LoVo (cell line): Measurements from ENCODE around the gene SMIM28.
"Not testable (repeated sequence)": the region's sequence is repeated elsewhere in the genome, so short reads cannot be mapped to it uniquely, and the experiment has no call there.

Experiments used
- DNase-seq: peaks from one replicate; pipeline ENCODE4 v3.0.0-alpha.2; 2016; ENCODE audit warnings: low spot score

SMIM28 gene

DNA sequence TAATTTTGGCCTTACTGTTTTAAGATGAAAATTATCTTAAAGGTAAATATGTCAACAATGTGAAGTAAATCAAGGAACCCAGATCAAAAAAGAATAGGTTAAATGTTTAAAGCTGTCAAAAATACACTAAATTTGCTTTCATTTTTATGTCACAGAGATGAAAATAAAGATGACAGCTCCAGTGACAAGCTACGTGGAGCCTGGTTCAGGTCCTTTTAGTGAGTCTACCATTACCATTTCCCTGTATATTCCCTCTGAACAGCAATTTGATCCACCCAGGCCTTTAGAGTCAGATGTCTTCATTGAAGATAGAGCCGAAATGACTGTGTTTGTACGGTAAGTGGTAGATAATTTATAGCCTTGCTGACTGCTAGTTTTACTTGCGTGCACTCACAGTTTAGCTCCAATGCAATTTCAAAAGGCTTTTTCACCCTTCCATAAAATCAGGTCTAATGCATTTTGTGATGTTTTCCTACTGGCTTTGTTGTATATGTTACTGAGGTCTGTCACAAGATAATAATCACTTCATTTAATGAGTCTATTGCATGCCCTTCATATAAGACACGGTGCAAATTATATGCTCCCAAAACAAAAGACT is 28.2 kb downstream of the SMIM28 start:
- DNase-seq, result no peak

GRCh38 chr6:138406443-138406842 is 28.7 kb downstream of the SMIM28 start:
- DNase-seq, result no peak

DNA sequence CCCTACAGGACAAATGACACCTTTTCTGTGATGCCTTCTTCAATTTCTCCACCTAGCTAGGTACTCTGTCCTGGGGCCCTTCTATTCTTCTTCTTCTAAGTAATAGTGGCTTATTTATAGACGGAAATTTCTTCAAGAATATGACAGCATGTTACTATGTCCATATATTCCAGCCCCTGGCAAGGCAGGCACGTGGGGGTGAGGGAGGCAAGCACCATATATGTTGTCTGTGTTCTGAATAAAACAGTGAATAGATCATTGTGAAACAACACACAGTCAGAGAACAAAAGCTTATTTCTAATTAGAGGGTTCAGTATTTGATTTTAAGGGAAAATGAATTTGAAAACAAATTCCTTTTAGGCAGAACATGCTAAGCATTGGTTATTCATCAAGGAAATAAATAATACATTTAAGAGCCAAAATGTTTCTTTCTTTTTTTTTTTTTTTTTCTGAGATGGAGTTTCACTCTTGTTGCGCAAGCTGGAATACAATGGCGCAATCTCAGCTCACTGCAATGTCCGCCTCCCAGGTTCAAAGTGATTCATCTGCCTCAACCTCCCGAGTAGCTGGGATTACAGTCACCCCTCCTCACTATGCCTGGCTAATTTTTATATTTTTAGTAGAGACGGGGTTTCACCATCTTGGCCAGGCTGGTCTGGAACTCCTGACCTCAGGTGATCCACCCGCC is 32.5 kb downstream of the SMIM28 start:
- no peak for DNase-seq

DNA sequence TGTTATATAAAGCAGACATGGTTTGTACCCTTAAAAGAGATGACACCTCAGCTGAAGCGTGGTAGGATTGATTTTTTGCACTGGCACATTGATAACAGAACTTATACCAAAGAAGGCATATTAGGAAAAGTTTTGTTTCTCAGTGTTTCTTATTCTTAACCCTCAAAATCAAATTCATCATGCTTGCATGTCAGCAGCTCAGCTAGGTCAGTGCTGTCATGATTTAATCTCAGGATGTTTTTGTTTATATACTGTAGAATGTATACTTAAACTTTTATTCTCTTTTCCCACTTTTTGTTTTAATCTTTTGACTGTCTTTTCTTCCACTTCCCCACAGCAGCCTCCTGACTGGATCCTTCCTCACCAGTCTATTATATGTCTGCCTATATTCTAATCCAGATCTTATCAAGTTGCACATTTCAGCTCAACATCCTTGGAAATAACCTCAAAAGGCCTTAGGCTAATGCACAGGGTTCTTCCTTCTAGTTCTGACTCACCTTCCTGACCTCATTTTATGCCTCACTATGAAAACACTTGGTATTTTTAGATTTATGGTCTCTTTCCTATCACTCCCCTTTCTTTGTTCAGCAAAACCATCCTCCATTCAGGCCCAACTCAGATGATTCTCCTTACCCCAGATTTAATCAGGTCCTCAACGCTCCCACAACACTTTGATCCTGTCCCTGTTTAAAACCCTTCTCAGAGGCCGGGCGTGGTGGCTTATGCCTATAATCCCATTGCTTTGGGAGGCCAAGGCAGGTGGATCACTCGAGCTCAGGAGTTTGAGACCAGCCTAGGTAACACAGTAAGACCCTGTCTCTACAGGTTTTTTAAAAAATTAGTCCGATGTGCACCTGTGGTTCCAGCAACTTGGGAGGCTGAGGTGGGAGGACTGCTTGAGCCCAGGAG is 33.5 kb downstream of the SMIM28 start:
- DNase-seq, result peak; percentile 60

DNA sequence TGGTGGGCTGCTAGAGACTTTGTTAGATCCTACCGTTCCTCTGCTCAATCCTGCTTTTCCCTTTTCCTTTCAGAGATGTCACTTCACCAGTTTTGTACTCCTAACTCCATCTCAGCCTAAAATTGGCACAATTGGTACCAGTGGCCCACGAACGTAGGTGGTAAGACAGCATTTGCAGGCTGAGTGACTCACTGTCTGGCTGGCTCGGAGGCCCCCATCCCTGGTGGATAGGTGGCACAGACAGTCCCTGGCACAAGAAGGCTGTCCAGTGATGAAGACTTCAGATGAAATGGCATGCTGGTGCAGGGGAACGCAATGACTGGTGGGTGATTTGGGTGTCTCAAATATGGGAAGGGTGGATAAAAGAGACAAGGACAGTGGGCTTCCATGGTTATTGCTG is 37.4 kb downstream of the SMIM28 start:
- DNase-seq, result no peak

DNA sequence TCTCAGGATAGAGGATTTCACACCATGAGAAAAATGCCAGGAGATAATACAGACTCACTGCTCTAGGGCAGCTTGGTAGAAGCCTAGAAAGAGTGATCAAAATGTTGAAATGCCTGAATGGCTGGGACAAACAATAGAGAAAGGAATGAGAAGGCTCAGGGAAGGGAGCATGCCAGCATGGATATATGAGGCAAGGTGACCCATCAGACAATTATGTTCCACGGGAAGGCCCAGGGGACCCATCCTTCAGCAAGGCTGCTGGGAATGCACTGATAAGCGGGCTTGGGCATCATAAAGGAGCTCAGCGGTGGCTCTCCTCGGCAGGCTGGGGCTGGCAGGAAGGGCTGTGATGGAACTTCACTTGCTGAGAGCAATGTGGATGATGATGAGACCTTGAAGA is 38.5 kb downstream of the SMIM28 start:
- no peak for DNase-seq

DNA sequence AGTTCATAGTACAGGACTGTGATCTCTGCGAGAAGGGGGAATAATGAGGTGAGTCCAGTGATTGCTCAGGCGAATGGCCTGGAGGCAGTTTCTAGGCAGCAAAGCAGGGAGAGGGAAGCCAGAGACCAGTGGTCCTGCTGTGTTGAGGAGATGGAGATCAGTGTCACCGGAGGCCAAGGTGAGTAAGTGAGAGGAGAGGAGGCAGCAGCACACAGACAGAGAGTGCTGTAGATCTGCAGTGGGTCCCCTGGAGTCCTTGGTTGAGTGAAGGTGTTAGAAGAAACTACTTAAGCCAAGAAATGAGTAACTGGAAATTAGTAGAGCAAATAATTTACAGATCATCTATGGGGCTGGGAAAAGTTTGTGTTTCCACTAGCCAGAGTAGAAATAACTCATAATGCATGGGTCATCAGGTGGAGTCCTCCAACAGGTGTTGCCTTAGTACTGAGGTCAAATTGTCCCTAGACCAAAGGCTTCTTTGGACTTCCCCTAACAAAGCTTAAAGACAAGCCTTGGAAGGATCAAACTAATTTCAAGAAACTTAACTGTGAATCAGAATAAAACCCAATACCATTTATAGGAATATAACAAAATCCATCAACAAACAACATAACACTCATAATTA is 39.9 kb downstream of the SMIM28 start:
- DNase-seq, result no peak

DNA sequence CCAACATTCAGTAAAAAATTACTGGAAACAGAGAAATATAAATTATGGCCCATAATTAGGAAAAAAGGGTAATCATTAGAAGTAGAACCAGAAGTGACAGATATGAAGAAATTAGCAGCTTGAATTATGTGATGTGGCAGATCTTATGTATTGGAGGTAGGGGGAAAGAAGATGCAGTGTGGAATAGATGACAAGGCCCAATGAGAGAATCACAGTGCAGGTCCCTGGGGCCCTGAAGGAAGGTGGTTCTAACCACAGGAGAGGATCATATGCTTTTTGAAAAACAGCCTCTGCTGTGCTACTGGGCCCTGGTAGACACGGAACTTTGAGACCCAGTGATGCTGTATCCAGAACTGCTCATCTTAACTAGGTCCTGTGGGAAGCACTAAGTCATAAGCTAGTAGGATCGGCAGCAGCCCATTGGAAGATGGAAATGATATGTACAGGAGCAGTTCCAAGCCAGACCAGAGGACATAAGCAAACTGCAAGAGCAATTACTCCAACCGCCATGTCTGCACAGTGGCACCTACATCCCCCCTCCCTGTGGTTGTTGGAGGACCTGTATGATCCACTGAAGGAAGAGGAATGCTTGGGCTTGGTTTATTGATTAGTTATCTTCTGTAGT is 40.5 kb downstream of the SMIM28 start:
- no peak for DNase-seq

GRCh38 chr6:138419766-138420165 is 42.1 kb downstream of the SMIM28 start:
- no peak for DNase-seq

GRCh38 chr6:138420356-138420755 is 42.7 kb downstream of the SMIM28 start:
- DNase-seq, result no peak

- DNase-seq, result no peak
These were observed 43.4 kb downstream of the SMIM28 start for GRCh38 chr6:138421089-138421488.

GRCh38 chr6:138421608-138422007 is 43.9 kb downstream of the SMIM28 start:
- DNase-seq, result no peak

DNA sequence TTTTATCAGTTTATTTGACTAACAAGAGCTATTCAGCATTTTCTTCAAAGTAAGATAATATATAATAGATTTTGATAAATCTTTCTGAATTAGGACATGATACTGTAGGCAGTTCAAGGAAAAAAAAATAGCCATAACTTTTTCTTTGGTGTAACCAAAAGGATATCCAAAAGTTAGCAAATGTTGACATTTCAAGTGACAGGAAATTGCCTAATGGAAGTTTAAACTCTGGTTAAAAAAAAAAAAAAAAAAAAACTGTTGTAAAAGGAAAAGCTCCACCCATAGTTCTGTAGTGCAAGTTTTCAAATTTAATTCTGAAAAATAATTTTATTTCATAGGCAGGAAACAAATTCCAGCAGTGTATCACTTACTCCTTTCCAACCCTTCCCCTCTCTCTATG is 45.2 kb downstream of the SMIM28 start:
- DNase-seq, result no peak

- no peak for DNase-seq
These were observed 46.5 kb downstream of the SMIM28 start for GRCh38 chr6:138424004-138424904.

GRCh38 chr6:138425256-138425655 is 47.6 kb downstream of the SMIM28 start:
- DNase-seq, result not testable (repeated sequence)

GRCh38 chr6:138426500-138427123 is 48.9 kb downstream of the SMIM28 start:
- DNase-seq, result no peak

GRCh38 chr6:138427701-138428100 is 50.0 kb downstream of the SMIM28 start:
- no peak for DNase-seq

GRCh38 chr6:138428944-138429598 is 51.4 kb downstream of the SMIM28 start:
- peak; percentile 62 for DNase-seq

DNA sequence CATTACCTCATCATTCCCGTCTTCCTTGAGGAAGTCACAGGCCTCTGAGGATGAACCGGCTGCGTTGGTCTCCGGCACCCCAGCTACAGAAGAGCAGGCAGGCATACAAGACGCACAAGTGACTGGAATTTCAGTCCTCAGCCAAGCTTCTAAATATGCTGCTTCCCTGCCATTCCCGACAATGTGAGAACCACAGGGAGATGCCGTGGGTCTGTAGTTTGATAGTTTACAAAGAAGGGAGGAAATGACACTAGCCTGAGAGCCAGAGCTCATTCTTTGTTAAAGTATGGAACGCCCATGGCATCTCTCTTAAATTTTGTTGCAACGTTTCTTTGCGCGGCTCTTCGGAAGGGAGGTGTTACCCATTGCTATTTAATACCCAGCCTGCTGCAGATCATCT is 52.1 kb downstream of the SMIM28 start:
- no peak for DNase-seq
